Liver (tissue), 9 donors: ENCODE measurements around the gene TIFAB. TPM values are rescaled to one million over a fixed set of nuclear protein-coding genes. Genes with fewer than 3 reads are reported as not detected.

Source experiments
- DNase-seq: peaks from one replicate; pipeline ENCODE4 v3.0.0-alpha.2; 2017; ENCODE audit warnings: low spot score
- H3K27ac ChIP-seq, 2 donors: one replicate each; pipeline ENCODE4 v1.7.0; 2013; ENCODE audit warnings: inconsistent platforms in 2 of 2, low read length in 2 of 2, control low read depth in 1 of 2, low read depth in 1 of 2, mild to moderate bottlenecking in 1 of 2
- H3K27me3 ChIP-seq, 4 donors: one replicate each; pipeline versions ENCODE4 v1.6.1 to v1.7.0; 2013; ENCODE audit warnings: low read length in 3 of 4, inconsistent platforms in 1 of 4, mild to moderate bottlenecking in 1 of 4, moderate library complexity in 1 of 4; ENCODE audit not compliant: control insufficient read depth in 4 of 4, insufficient read depth in 4 of 4
- H3K36me3 ChIP-seq, 4 donors: one replicate each; pipeline versions ENCODE4 v1.6.1 to v1.7.0; 2013; ENCODE audit warnings: low read length in 3 of 4, mild to moderate bottlenecking in 3 of 4, low read depth in 1 of 4, moderate library complexity in 1 of 4; ENCODE audit not compliant: control insufficient read depth in 4 of 4, insufficient read depth in 3 of 4
- H3K4me1 ChIP-seq, 4 donors: one replicate each; pipeline versions ENCODE4 v1.6.1 to v1.7.0; 2013; ENCODE audit warnings: low read length in 3 of 4, mild to moderate bottlenecking in 3 of 4, moderate library complexity in 1 of 4; ENCODE audit not compliant: control insufficient read depth in 4 of 4, insufficient read depth in 4 of 4
- H3K4me3 ChIP-seq, 3 donors: one replicate each; pipeline versions ENCODE4 v1.6.1 to v1.7.0; 2013; ENCODE audit warnings: low read length in 3 of 3, control low read depth in 1 of 3, low read depth in 1 of 3, mild to moderate bottlenecking in 1 of 3
- H3K9ac ChIP-seq, 2 donors: one replicate each; pipeline ENCODE4 v1.7.0; 2013; ENCODE audit warnings: low read length in 2 of 2, mild to moderate bottlenecking in 2 of 2, moderate library complexity in 2 of 2, control low read depth in 1 of 2, low read depth in 1 of 2
- H3K9me3 ChIP-seq, 4 donors: one replicate each; pipeline versions ENCODE4 v1.6.1 to v1.7.0; 2013; ENCODE audit warnings: low read length in 3 of 4; ENCODE audit not compliant: control insufficient read depth in 4 of 4
- FOXA1 ChIP-seq: IDR thresholded peaks from 2 replicates; pipeline ENCODE4 v1.6.1; 2016; ENCODE audit warnings: antibody characterized with exemption
- FOXA2 ChIP-seq: IDR thresholded peaks from 2 replicates; pipeline ENCODE4 v1.6.1; 2016; ENCODE audit warnings: antibody characterized with exemption
- GABPA ChIP-seq, 2 donors: IDR thresholded peaks in 1 of 2; conservative IDR thresholded peaks in 1 of 2; 2 replicates each; pipeline ENCODE4 v1.6.1; 2016; ENCODE audit warnings: antibody characterized with exemption in 2 of 2, mild to moderate bottlenecking in 1 of 2, moderate library complexity in 1 of 2
- HNF4G ChIP-seq: IDR thresholded peaks from 2 replicates; pipeline ENCODE4 v1.6.1; 2016; ENCODE audit warnings: antibody characterized with exemption
- JUND ChIP-seq, 2 donors: IDR thresholded peaks; 2 replicates each; pipeline ENCODE4 v1.6.1; 2016; ENCODE audit warnings: antibody characterized with exemption in 2 of 2
- NR2F2 ChIP-seq: IDR thresholded peaks from 2 replicates; pipeline ENCODE4 v1.6.1; 2016; ENCODE audit warnings: antibody characterized with exemption
- RAD21 ChIP-seq, 2 donors: IDR thresholded peaks; 2 replicates each; pipeline ENCODE4 v1.6.1; 2016; ENCODE audit warnings: antibody characterized with exemption in 2 of 2, mild to moderate bottlenecking in 2 of 2
- RXRA ChIP-seq, 2 donors: IDR thresholded peaks; 2 replicates each; pipeline ENCODE4 v1.6.1; 2017 to 2018; ENCODE audit warnings: antibody characterized with exemption in 2 of 2, mild to moderate bottlenecking in 1 of 2
- SP1 ChIP-seq: IDR thresholded peaks from 2 replicates; pipeline ENCODE4 v1.6.1; 2018; ENCODE audit warnings: antibody characterized with exemption, mild to moderate bottlenecking
- TAF1 ChIP-seq: conservative IDR thresholded peaks from 2 replicates; pipeline ENCODE4 v1.6.1; 2016; ENCODE audit warnings: antibody characterized with exemption, mild to moderate bottlenecking
- YY1 ChIP-seq: IDR thresholded peaks from 2 replicates; pipeline ENCODE4 v1.6.1; 2016; ENCODE audit warnings: antibody characterized with exemption, mild to moderate bottlenecking
- WGBS: extraction: QIAGEN DNeasy Blood & Tissue Kit; methylation state at CpG from one replicate; pipeline ENCODE4 v1.1.7; 2013; 5-methylcytosine and 5-hydroxymethylcytosine counted together
- polyA plus RNA-seq, 2 donors: library from polyadenylated mRNA; stranded (reverse) in 1 of 2; unstranded in 1 of 2; fragments of 200-250 nt in 1 of 2; fragments of >200 nt in 1 of 2; fragmentation: Nextera tagmentation in 1 of 2; extraction: Ambion mirVana in 1 of 2; gene quantifications; one replicate each; pipeline versions ENCODE4 v1.2.1 to v1.2.3, GENCODE V29; 2013 to 2015
- total RNA-seq, 2 donors: library from RNA; depleted of rRNA; stranded (reverse); fragments of >200 nt; gene quantifications; one replicate each; pipeline ENCODE4 v1.2.3, GENCODE V29; 2014
- TF ChIP-seq, protein P1 (sequence below): fragments of 150-350 bp; IDR thresholded peaks from 2 replicates; pipeline ENCODE4 v1.5.1; 2017; ENCODE audit warnings: improper control_type of control experiment, low read depth, low read length; ENCODE audit not compliant: missing input control
- TF ChIP-seq, protein P2 (sequence below): IDR thresholded peaks from 2 replicates; pipeline ENCODE4 v1.6.1; 2016; ENCODE audit warnings: antibody characterized with exemption
- TF ChIP-seq, protein P3 (sequence below): IDR thresholded peaks from 2 replicates; pipeline ENCODE4 v1.6.1; 2016; ENCODE audit warnings: antibody characterized with exemption
- donor health status: healthy.
- donor health status: healthy.
- donor health status: healthy.
- donor health status: healthy.
- donor health status: healthy.

Gene TIFAB
- total and polyA plus RNA-seq, 4 donors = 0.02 to 0.47 TPM; not detected in 2

DNA sequence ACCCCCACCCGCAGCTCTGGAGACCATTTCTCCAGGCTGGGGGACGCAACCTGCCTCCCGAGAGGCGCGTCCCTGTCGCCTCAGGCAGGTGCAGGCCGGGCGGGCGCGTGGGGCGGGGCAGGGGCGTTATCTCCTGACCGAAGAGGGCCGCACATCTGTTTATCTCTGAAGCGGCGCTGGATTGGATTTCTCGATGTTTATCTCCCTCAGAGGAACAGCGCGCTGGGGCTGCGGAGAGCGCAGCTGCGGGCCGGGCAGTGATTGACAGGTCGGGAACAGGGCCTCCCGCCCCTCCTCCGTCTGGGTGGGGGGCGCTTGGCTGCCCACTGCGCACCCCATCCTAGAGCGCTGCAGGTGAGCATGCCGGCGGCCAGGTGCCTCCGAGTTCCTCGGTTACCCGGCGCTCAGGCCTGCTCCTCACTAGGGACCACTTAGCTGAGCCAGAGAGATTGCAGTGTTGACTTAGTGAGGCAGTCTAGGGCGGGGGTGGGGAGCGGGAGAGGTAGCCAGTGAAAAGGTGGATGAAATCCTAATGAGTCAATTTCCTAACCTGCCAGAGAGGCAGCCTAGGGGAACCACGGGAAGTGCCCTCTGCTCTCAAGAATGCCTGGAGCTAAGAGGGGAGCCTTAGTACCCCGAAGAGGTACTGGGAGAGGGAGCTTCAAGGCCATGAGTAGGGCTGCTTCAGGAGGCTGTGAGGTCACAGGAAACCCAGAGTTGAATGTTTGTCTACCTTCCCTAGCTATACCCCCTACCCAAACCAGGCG is 39.6 kb upstream of the TIFAB start:
- H3K27me3 ChIP-seq = peaks cover 2 to 23% (median 17%) of the 10 kb centered on the region in 4 donors

DNA sequence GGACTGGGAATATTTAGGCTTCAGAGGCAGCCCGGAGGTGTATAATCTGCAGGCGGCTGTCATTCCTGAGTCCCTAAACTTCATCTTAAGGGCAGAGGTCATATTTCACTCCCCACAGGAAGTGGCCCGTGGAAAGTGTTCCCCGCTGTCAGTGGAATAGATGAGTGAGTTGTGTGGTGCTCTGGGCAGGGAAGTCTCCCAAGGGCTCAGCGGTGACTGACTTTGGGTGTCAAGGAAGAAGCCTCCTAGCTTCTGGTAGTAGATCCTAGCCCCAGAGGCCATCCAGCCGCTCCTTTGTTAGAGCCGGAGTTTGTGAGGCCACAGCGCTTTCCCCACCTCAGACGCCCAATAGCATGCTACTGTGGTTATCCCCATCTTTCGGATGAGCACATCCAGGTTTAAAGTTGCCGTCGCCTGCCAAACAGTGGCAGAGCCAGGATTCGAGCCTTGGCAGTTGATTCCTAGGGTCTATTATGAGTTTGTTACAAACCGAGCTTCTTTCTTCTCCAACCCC is 38.9 kb upstream of the TIFAB start:
- no peak overlapping the region for H3K9ac ChIP-seq
- H3K4me3 ChIP-seq = no peak overlapping the region
- DNase-seq = no peak
- H3K27ac ChIP-seq = no peak overlapping the region
- no peaks in the 10 kb centered on the region for H3K36me3 ChIP-seq
- H3K4me1 ChIP-seq = peaks cover 2 to 19% (median 13%) of the 10 kb centered on the region in 4 donors
- 16% methylated on average over 14 of the region's 14 CpGs for WGBS
- no peaks in the 10 kb centered on the region for H3K9me3 ChIP-seq
- peaks cover 2 to 23% (median 17%) of the 10 kb centered on the region in 4 donors for H3K27me3 ChIP-seq
- TF ChIP-seq, protein P1, sequence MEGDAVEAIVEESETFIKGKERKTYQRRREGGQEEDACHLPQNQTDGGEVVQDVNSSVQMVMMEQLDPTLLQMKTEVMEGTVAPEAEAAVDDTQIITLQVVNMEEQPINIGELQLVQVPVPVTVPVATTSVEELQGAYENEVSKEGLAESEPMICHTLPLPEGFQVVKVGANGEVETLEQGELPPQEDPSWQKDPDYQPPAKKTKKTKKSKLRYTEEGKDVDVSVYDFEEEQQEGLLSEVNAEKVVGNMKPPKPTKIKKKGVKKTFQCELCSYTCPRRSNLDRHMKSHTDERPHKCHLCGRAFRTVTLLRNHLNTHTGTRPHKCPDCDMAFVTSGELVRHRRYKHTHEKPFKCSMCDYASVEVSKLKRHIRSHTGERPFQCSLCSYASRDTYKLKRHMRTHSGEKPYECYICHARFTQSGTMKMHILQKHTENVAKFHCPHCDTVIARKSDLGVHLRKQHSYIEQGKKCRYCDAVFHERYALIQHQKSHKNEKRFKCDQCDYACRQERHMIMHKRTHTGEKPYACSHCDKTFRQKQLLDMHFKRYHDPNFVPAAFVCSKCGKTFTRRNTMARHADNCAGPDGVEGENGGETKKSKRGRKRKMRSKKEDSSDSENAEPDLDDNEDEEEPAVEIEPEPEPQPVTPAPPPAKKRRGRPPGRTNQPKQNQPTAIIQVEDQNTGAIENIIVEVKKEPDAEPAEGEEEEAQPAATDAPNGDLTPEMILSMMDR = no peak
- TF ChIP-seq HNF4G (no peak), FOXA2 (no peak), NR2F2 (no peak), SP1 (no peak), RXRA (IDR thresholded peaks at IDR 0.05) (no peak), RAD21 (IDR thresholded peaks at IDR 0.05) (no peak), YY1 (no peak), JUND (IDR thresholded peaks at IDR 0.05) (no peak), TAF1 (no peak)
- TF ChIP-seq, protein P2, sequence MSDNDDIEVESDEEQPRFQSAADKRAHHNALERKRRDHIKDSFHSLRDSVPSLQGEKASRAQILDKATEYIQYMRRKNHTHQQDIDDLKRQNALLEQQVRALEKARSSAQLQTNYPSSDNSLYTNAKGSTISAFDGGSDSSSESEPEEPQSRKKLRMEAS = no peak
- TF ChIP-seq, protein P3, sequence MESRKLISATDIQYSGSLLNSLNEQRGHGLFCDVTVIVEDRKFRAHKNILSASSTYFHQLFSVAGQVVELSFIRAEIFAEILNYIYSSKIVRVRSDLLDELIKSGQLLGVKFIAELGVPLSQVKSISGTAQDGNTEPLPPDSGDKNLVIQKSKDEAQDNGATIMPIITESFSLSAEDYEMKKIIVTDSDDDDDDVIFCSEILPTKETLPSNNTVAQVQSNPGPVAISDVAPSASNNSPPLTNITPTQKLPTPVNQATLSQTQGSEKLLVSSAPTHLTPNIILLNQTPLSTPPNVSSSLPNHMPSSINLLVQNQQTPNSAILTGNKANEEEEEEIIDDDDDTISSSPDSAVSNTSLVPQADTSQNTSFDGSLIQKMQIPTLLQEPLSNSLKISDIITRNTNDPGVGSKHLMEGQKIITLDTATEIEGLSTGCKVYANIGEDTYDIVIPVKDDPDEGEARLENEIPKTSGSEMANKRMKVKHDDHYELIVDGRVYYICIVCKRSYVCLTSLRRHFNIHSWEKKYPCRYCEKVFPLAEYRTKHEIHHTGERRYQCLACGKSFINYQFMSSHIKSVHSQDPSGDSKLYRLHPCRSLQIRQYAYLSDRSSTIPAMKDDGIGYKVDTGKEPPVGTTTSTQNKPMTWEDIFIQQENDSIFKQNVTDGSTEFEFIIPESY = no peak

More for the DNA sequence above, 39.6 kb upstream of the TIFAB start:
- Histone ChIP-seq H3K4me3 (no peak overlapping the region), H3K9me3 (no peaks in the 10 kb centered on the region), H3K4me1 (peaks cover 2 to 19% (median 13%) of the 10 kb centered on the region in 4 donors), H3K36me3 (no peaks in the 10 kb centered on the region), H3K27ac (no peak overlapping the region), H3K9ac (no peak overlapping the region)
- 8% methylated on average over 40 of the region's 40 CpGs for WGBS
- no peak for DNase-seq
- TF ChIP-seq GABPA (IDR thresholded peaks at IDR 0.05 in 1 of 2, conservative IDR thresholded peaks at IDR 0.05 in 1 of 2) (no peak), JUND (IDR thresholded peaks at IDR 0.05) (no peak), FOXA1 (no peak), RAD21 (IDR thresholded peaks at IDR 0.05) (no peak), TAF1 (no peak), FOXA2 (no peak), HNF4G (no peak), NR2F2 (no peak), SP1 (no peak), YY1 (no peak)
- TF ChIP-seq, protein P3 = no peak
- TF ChIP-seq, protein P1 = no peak
- TF ChIP-seq, protein P2 = no peak
